GM23248 (cell line): ENCODE measurements around the gene CALN1. TPM values are rescaled to one million over a fixed set of nuclear protein-coding genes. Genes with fewer than 3 reads are reported as not detected.

Experiments used
- DNase-seq: peaks from one replicate; pipeline ENCODE4 v3.0.0-alpha.2; 2015
- H2AFZ ChIP-seq: fragments of 200-600 bp; sonication (generic); 2 replicates; pipeline ENCODE4 v1.6.1; 2016; ENCODE audit warnings: antibody characterized with exemption
- H3F3A ChIP-seq: fragments of 200-600 bp; sonication (generic); 2 replicates; pipeline ENCODE4 v1.6.1; 2016; ENCODE audit warnings: mild to moderate bottlenecking, antibody characterized with exemption, mixed run types; ENCODE audit not compliant: insufficient read depth
- H3K27ac ChIP-seq: fragments of 200-600 bp; sonication (generic); 2 replicates; pipeline ENCODE4 v1.5.1; 2016; ENCODE audit warnings: mild to moderate bottlenecking
- H3K27me3 ChIP-seq: fragments of 200-600 bp; sonication (generic); replicated peaks from 2 replicates; pipeline ENCODE4 v1.6.1; 2016; ENCODE audit warnings: mild to moderate bottlenecking; ENCODE audit not compliant: insufficient read depth
- H3K36me3 ChIP-seq: fragments of 200-600 bp; sonication (generic); 2 replicates; pipeline ENCODE4 v1.6.1; 2016; ENCODE audit warnings: low read depth, mild to moderate bottlenecking
- H3K4me1 ChIP-seq: fragments of 200-600 bp; sonication (generic); 2 replicates; pipeline ENCODE4 v1.6.1; 2016; ENCODE audit warnings: mild to moderate bottlenecking; ENCODE audit not compliant: insufficient read depth
- H3K4me2 ChIP-seq: fragments of 200-600 bp; sonication (generic); one replicate; pipeline ENCODE4 v1.6.1; 2016; ENCODE audit warnings: mild to moderate bottlenecking; ENCODE audit not compliant: unreplicated experiment
- H3K4me3 ChIP-seq: fragments of 200-600 bp; sonication (generic); 2 replicates; pipeline ENCODE4 v1.5.1; 2016; ENCODE audit warnings: mild to moderate bottlenecking
- H3K79me2 ChIP-seq: fragments of 200-600 bp; sonication (generic); 2 replicates; pipeline ENCODE4 v1.6.1; 2016; ENCODE audit warnings: mild to moderate bottlenecking; ENCODE audit not compliant: insufficient read depth
- H3K9ac ChIP-seq: fragments of 200-600 bp; sonication (generic); 2 replicates; pipeline ENCODE4 v1.6.1; 2016; ENCODE audit warnings: mild to moderate bottlenecking
- H3K9me2 ChIP-seq: fragments of 200-600 bp; sonication (generic); 2 replicates; pipeline ENCODE4 v1.6.1; 2016; ENCODE audit warnings: mixed run types, mild to moderate bottlenecking, moderate library complexity; ENCODE audit not compliant: insufficient read depth
- H3K9me3 ChIP-seq: fragments of 200-600 bp; sonication (generic); one replicate; pipeline ENCODE4 v1.6.1; 2017; ENCODE audit warnings: low read depth
- H4K20me1 ChIP-seq: fragments of 200-600 bp; sonication (generic); 2 replicates; pipeline ENCODE4 v1.6.0; 2016; ENCODE audit not compliant: insufficient read depth
- EZH2 ChIP-seq: fragments of 200-600 bp; sonication (generic); IDR thresholded peaks from 2 replicates; pipeline ENCODE4 v1.6.1; 2018; ENCODE audit warnings: antibody characterized with exemption, mild to moderate bottlenecking; ENCODE audit not compliant: insufficient read depth, poor library complexity, severe bottlenecking
- EZH2phosphoT487 ChIP-seq: fragments of 200-600 bp; sonication (generic); IDR thresholded peaks from 2 replicates; pipeline ENCODE4 v1.6.1; 2018; ENCODE audit warnings: antibody characterized with exemption, moderate library complexity, mild to moderate bottlenecking, low read depth; ENCODE audit not compliant: insufficient read depth
- WGBS, 2 experiments: methylation state at CpG; one replicate each; pipeline ENCODE4 v1.1.6; 2015 to 2017; ENCODE audit warnings: low lambda C conversion rate in 2 of 2, low coverage in 1 of 2; ENCODE audit errors: missing lambda C conversion rate in 2 of 2; 5-methylcytosine and 5-hydroxymethylcytosine counted together
- in situ Hi-C: fragments of 300-500 bp; cut with MboI; formaldehyde crosslinking; loops from 2 replicates; pipeline ENCODE4 v1.15.0; 2020
- polyA plus RNA-seq: library from polyadenylated mRNA; unstranded; fragments of >200 nt; fragmentation: Nextera tagmentation; extraction: Ambion mirVana; gene quantifications from 2 replicates; pipeline ENCODE4 v1.2.1, GENCODE V29; 2016
- total RNA-seq: library from RNA; depleted of rRNA; stranded (reverse); fragments of >200 nt; shearing (Covaris generic); gene quantifications from 2 replicates; pipeline ENCODE4 v1.2.3, GENCODE V29; 2014

CALN1 gene
- total and polyA plus RNA-seq, 2 experiments from 2014 or later = not detected

DNA sequence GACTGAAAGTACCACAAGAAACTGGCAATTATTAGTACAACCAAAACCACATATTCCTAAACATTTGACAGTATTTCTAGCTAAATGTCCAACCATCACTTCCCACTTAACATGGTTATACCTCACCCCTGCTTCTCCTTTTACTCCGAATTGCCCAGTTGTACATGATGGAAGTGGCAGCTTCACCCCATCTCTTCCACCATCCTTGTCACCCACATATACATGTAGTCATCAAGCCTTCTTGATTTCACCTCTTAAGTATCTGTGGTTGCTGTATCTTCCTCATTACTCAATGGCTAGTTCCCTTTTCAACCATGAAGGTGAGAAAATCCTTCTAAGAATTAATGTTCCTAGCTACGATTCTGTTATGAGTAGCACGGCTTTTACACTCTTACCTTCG lies 388.2 kb downstream of the CALN1 start:
- Histone ChIP-seq H3K27ac (no peak overlapping the region), H3K9me3 (no peaks in the 10 kb centered on the region), H3K36me3 (no peaks in the 10 kb centered on the region), H3K27me3 (no peaks in the 10 kb centered on the region), H3F3A (no peaks in the 10 kb centered on the region), H3K4me1 (no peaks in the 10 kb centered on the region), H3K4me2 (no peak overlapping the region), H3K4me3 (no peak overlapping the region), H4K20me1 (no peaks in the 10 kb centered on the region), H2AFZ (no peak overlapping the region), H3K79me2 (no peaks in the 10 kb centered on the region), H3K9me2 (no peaks in the 10 kb centered on the region), H3K9ac (no peak overlapping the region)
- TF ChIP-seq EZH2phosphoT487 (no peak), EZH2 (no peak)
- 42 to 50% methylated on average over 4 of the region's 4 CpGs for WGBS, 2 experiments
- in situ Hi-C loops = no loop called here
- DNase-seq = no peak

DNA sequence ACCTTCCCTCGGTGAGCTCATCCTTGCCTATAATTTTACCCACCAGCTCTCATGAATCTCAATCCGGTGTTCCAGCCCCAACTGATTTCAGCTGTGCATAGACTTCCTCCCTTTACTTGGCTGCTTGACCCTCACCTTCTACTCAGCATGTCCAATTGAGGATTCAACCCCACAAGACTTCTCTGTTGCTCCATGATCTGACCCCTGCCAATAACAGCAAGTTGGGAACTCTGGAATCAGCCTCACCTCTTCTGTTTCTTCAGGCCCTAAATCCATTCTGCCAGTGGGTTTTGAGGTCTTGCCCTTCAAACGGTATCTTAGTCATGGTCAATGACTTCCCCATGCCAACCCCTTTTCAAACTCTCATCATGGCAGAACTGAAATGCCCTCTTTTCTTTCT lies 390.4 kb downstream of the CALN1 start:
- no peaks in the 10 kb centered on the region for H3K4me1 ChIP-seq
- no peak overlapping the region for H3K9ac ChIP-seq
- no peaks in the 10 kb centered on the region for H3K27me3 ChIP-seq
- H3K79me2 ChIP-seq = no peaks in the 10 kb centered on the region
- WGBS, 2 experiments = 19 to 21% methylated on average over 3 of the region's 3 CpGs
- H3K9me3 ChIP-seq = no peaks in the 10 kb centered on the region
- no peak overlapping the region for H3K4me2 ChIP-seq
- no peaks in the 10 kb centered on the region for H4K20me1 ChIP-seq
- in situ Hi-C loops = no loop called here
- no peaks in the 10 kb centered on the region for H3K9me2 ChIP-seq
- H3K27ac ChIP-seq = no peak overlapping the region
- no peak overlapping the region for H2AFZ ChIP-seq
- no peaks in the 10 kb centered on the region for H3F3A ChIP-seq
- TF ChIP-seq EZH2 = no peak
- no peak for TF ChIP-seq EZH2phosphoT487
- no peaks in the 10 kb centered on the region for H3K36me3 ChIP-seq
- no peak for DNase-seq
- no peak overlapping the region for H3K4me3 ChIP-seq

DNA sequence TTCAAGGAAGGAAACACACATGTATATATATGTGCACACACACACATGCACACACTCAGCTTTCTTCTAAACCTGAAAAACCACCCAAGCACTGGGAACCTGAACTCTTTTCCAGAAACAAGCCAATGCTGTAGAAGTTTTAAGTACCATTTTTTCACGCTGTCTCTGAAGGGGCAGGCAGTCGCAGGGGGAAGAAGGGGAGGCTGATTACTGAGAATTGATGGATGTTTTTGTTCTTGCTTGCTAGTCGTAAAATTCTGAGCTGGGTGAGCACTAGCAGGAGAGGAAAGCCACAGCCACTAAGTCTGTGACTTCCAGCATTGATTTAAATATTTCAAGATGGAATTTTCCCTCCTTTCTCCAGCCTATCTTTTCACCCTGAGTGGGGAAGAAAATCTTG lies 391.8 kb downstream of the CALN1 start:
- no peaks in the 10 kb centered on the region for H3K9me3 ChIP-seq
- H3K27me3 ChIP-seq = no peaks in the 10 kb centered on the region
- no peaks in the 10 kb centered on the region for H3K79me2 ChIP-seq
- no peak for DNase-seq
- TF ChIP-seq EZH2phosphoT487 = no peak
- H2AFZ ChIP-seq = no peak overlapping the region
- H3K4me3 ChIP-seq = no peak overlapping the region
- no peaks in the 10 kb centered on the region for H3K4me1 ChIP-seq
- in situ Hi-C loops = no loop called here
- H3K4me2 ChIP-seq = no peak overlapping the region
- no peak overlapping the region for H3K27ac ChIP-seq
- H3K9me2 ChIP-seq = no peaks in the 10 kb centered on the region
- no peaks in the 10 kb centered on the region for H3K36me3 ChIP-seq
- 1 to 3% methylated on average over 3 of the region's 3 CpGs for WGBS, 2 experiments
- no peaks in the 10 kb centered on the region for H3F3A ChIP-seq
- H3K9ac ChIP-seq = no peak overlapping the region
- no peaks in the 10 kb centered on the region for H4K20me1 ChIP-seq

DNA sequence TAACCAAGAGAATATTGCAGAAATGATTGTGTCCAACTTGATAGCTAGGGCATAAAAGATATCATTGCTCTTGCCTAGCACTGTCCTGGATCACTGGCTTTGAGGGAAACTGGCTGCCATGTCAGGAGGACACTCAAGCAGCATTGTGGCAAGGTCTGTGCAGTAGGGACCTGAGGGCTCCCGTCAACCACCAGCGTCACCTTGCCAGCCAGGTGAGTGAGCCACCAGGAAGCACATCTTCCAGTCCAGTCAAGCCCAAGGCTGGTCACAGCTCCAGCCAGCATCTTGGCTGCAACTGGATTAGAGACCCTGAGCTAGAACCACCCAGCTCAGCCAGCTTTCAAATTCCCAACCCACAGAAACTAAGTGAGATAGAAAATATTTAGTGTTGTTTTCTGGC lies 392.7 kb downstream of the CALN1 start:
- WGBS, 2 experiments = 51 to 71% methylated on average over 2 of the region's 2 CpGs
- no peak for DNase-seq
- Histone ChIP-seq H3K9me2 (no peaks in the 10 kb centered on the region), H3K9me3 (no peaks in the 10 kb centered on the region), H3K4me3 (no peak overlapping the region), H3K9ac (no peak overlapping the region), H3K4me2 (no peak overlapping the region), H3K27ac (no peak overlapping the region), H4K20me1 (no peaks in the 10 kb centered on the region), H3F3A (no peaks in the 10 kb centered on the region), H2AFZ (no peak overlapping the region), H3K36me3 (no peaks in the 10 kb centered on the region), H3K79me2 (no peaks in the 10 kb centered on the region), H3K4me1 (no peaks in the 10 kb centered on the region), H3K27me3 (no peaks in the 10 kb centered on the region)
- TF ChIP-seq EZH2 (no peak), EZH2phosphoT487 (no peak)
- in situ Hi-C loops = no loop called here

DNA sequence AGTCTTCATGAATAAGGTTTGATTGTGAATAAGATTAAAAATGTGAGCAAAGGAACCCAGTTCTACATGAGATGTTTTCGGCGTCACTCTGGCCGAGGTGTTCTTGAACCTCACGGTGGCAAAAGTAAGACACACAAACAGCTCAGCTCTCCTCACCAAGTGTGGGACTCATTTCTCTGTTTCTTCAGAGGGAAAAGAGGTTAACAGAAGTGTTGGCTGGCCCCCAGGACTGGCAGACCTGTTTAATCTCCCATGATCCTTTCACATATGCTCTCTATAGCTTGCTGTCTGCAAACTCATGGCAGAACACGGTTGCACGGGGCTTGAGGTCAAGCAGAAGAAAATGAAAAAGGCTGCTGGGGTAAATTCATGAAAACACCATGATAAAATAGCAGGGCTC lies 394.4 kb downstream of the CALN1 start:
- Histone ChIP-seq H3K4me1 (no peaks in the 10 kb centered on the region), H4K20me1 (no peaks in the 10 kb centered on the region), H3K4me3 (no peak overlapping the region), H3K9ac (no peak overlapping the region), H3K4me2 (no peak overlapping the region), H3K27me3 (no peaks in the 10 kb centered on the region), H3K36me3 (no peaks in the 10 kb centered on the region), H3K9me2 (no peaks in the 10 kb centered on the region), H3F3A (no peaks in the 10 kb centered on the region), H3K79me2 (no peaks in the 10 kb centered on the region), H3K9me3 (no peaks in the 10 kb centered on the region), H3K27ac (no peak overlapping the region), H2AFZ (no peak overlapping the region)
- no peak for DNase-seq
- in situ Hi-C loops = no loop called here
- TF ChIP-seq EZH2 = no peak
- no peak for TF ChIP-seq EZH2phosphoT487
- 29 to 32% methylated on average over 6 of the region's 6 CpGs for WGBS, 2 experiments
